ENCODE data around the gene ZNF462. TPM values are rescaled to one million over a fixed set of nuclear protein-coding genes. Genes with fewer than 3 reads are reported as not detected.

The ZNF462 gene
- total and polyA plus RNA-seq, 2 of the 13 experiments (the other 11 are each of a cell fraction or from before 2014, with no cell fraction given), result not detected

DNA sequence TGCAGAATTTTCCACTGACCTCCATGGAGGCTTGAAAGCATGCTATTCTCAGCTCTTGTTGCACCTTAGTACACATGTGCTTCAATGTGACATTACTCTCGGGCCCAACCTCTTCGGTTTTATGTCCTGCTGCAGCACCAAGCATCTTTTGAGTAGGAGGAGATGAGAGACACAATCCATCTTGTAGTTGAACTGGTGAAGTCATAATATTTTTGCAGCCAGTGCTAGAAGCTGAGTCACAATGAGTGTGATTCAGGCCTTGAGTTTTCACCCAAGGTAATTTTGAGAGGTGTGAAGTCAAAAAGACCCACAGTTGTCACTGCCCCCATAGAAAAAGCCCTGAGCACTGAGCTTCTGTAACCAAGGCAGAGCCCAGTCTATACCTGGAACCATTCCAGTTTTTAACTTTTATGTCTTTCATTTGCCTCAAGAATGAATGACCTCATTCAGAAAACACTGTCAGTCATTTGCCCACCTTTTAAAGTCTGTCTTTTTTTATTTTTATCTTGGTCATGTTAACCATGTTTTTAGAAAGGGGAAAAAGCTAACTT, 117.7 kb downstream of the ZNF462 start (continued):
- TF ChIP-seq ZNF530 (CRISPR knock-in tag; IDR thresholded peaks at IDR 0.05; ENCODE audit: low read depth) (no peak), ZSCAN22 (CRISPR knock-in tag; IDR thresholded peaks at IDR 0.05) (no peak)
- TF ChIP-seq, protein P1, sequence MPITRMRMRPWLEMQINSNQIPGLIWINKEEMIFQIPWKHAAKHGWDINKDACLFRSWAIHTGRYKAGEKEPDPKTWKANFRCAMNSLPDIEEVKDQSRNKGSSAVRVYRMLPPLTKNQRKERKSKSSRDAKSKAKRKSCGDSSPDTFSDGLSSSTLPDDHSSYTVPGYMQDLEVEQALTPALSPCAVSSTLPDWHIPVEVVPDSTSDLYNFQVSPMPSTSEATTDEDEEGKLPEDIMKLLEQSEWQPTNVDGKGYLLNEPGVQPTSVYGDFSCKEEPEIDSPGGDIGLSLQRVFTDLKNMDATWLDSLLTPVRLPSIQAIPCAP (CRISPR knock-in tag; IDR thresholded peaks at IDR 0.05; ENCODE audit: low read depth), result no peak

- H3K27ac ChIP-seq (ENCODE audit: extremely low read length, insufficient read depth, low read length), result no peak overlapping the region
- no peak overlapping the region for H3K4me2 ChIP-seq (ENCODE audit: low read depth, low read length)
- BruUV-seq (replicated peaks), result no TSS peak
- H3K27me3 ChIP-seq (ENCODE audit: control insufficient read depth in 1 of 2, insufficient read depth in 2 of 2, low read length in 2 of 2), result peaks cover 0 to 8% of the 10 kb centered on the region in 2 experiments; a peak in 1 of 5 replicates
- 21% methylated on average over 10 of the region's 10 CpGs for WGBS (ENCODE audit: low lambda C conversion rate)
- H3K9me3 ChIP-seq (ENCODE audit: low read length), result no peaks in the 10 kb centered on the region
- ChIA-PET CTCF (ENCODE audit: low intra/inter-chr PET ratio, low total read pairs) (no interaction called here), POLR2A (no interaction called here)
- no peak overlapping the region for H3K4me3 ChIP-seq (replicated peaks in 1 of 3; ENCODE audit: insufficient read depth in 1 of 3, low read depth in 2 of 3, low read length in 3 of 3)
- FAIRE-seq (no peak), ATAC-seq (no peak), DNase-seq (ENCODE audit: low spot score) (no peak)
- no peaks in the 10 kb centered on the region for H4K20me1 ChIP-seq (ENCODE audit: insufficient read depth, low read length)
- H3K79me2 ChIP-seq (ENCODE audit: insufficient read depth, low read length), result no peaks in the 10 kb centered on the region
- TF ChIP-seq MBNL3 (CRISPR knock-in tag; conservative IDR thresholded peaks at IDR 0.05), result no peak
- no peaks in the 10 kb centered on the region for H3K36me3 ChIP-seq (replicated peaks in 1 of 2; ENCODE audit: control insufficient read depth in 1 of 2, insufficient read depth in 2 of 2, low read length in 2 of 2)
- no peaks in the 10 kb centered on the region for H3K4me1 ChIP-seq (ENCODE audit: insufficient read depth, low read length)
- no peak overlapping the region for H2AFZ ChIP-seq (ENCODE audit: low read length)
- intact Hi-C loops (cut with micrococcal nuclease; ENCODE audit: unreplicated experiment), result no loop called here
- H3K9ac ChIP-seq (ENCODE audit: insufficient read depth, low read depth, low read length), result no peak overlapping the region
- in situ Hi-C loops (cut with HindIII; ENCODE audit: extremely low pct_ligation_motif_present, low pct_unique_long_range_greater_than_20kb), result no loop called here
Measured at GRCh38 chr9:106981396-106982287, 118.7 kb downstream of the ZNF462 start.
